Iris pigment epithelial cell (primary cell): ENCODE results near the gene ADAMTS15.

Source experiments
- DNase-seq: peaks from one replicate; pipeline ENCODE4 v3.0.0-alpha.2; 2011; ENCODE audit warnings: low read depth

The ADAMTS15 gene

DNA sequence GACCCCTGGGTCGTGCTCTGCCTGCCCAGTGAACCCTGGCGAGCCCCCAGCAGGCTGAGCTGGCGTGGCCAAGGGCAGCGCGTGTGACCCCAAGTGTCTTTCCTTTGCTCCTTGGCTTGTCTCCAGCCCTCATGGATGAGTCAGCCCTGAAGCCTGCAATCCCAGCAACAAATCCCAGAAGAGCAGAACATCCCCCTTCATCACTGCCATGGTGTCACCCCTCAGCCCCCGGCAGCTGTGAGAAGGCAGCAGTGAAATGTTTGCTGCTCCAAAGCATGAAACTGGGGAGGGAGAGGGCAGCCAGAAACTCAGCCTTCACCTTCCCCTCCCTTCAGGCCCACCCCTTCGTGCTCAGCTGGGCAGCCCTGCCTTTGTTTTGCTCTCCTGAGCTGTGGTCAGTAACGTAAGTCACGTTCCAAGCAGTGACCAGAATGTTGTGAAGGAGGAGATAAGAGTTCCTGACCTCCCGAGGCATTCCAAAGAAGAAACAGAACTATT is 29.8 kb downstream of the ADAMTS15 start:
- DNase-seq: peak; percentile 77

DNA sequence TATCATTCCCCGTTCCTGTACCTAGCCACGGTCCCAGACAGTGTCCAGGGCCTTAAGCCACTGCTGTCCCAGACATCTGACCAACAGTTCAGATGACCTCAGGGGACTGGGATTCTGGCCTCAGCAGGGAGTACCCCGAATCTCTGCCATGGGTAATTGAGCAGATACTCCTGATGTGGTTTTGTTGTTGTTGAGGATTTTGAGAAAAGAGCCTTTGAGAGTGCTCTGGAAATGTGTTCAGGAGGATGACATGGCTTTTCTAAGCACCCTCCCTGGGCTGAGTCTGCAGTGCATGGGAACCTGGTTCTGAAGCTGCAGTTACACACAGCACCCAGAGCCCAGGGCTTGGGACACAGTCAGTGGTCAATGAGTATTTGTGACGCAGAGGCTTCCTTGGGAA is 30.4 kb downstream of the ADAMTS15 start:
- DNase-seq: no peak

DNA sequence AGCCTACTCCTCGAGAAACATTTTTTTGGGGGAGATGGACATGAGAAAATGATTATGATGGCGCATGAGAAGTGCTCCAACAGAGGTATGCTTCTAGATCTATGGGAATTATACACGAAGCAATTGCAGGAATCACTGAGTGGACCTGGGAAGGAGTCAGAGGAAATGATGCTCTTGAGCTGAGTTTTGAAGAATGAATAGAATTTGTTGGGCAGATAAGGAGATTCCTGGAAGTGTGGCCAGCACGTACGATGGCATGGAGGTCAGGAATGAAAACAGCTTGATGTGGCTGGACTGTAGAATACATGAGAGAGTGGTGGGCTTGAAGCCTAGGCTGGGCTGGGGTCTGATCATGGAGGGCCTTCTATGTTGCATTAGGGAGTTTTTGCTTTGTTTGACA is 31.7 kb downstream of the ADAMTS15 start:
- peak; percentile 48 for DNase-seq

DNA sequence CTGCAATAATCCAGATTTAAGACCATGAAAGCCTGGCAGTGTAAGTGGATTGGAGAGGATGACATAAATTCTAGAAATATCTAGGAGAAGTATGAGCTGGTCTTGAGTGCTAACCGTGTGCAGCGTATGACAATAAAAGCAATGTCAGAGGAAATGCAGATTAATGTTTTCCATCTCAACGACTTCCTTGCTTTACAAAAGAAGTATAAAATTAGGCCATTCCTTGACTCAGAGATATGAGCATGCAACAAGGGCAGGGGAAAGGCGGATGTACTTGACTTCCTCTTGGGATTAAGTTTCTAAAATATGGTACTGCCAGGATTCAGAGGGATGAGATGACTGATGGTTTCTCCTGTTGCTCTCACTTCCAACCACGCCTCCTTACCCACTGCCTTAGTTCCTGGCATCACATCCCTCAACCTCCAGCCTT is 32.3 kb downstream of the ADAMTS15 start:
- peak; percentile 11 for DNase-seq

DNA sequence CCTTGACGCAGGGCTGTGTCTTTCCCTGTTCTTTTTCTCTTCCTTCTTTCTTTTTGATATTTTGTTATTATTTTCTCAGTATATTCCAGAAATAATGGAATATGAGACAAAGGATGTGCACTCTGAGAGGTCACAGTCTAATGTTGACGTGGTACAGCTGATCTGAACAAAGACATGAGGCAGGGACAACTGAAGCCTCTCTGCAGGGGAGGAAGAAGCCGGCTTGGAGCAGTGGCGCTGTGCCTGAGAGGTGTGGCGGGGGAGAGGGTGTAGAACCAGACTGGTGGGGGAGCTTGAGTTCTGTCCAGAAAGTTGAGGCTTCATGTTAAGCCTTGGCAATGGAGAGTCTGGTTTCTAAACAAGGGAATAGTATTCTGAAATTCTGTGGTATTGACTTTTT is 34.7 kb downstream of the ADAMTS15 start:
- no peak for DNase-seq

DNA sequence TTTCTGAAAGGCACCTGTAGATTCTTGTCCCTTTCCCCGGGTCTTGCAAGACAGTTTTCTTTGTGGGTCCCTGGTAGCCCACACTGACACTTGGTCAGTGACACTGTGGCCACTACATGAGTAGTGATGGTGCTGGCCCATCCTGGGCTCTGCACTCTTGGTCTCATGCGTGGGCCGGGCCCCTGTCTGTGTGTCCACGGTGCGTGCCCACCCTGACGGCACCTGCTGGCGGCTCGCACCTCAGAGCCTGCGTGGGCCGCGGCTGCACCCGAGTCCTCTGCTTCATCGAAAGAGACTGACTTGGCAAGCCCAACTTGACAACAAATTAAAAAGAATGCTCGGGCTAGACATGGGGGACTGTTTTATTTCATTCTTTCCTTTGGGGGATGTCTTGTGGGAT is 37.5 kb downstream of the ADAMTS15 start:
- no peak for DNase-seq

DNA sequence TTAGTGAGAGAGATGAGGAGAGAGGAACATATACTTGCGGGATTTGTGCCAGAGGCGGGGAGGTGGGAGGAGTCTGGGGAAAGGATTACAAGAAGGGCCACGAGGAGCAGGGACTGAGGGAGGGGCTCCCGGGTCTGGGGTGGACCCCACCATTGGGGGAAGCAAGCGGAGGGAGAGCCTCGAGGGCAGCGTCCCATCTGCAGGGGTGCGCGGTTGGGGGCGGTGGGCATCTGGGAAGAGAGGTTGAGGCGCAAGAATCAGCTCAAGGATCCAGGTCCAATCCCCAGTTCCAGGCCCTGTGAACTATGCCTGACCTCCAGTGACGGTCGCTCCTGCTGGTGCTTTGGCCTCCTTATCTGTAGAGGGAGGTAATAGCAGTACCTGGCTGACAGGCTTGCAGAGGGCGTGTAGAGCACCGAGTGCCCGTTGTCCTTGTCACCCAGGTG is 38.0 kb downstream of the ADAMTS15 start:
- DNase-seq: no peak

DNA sequence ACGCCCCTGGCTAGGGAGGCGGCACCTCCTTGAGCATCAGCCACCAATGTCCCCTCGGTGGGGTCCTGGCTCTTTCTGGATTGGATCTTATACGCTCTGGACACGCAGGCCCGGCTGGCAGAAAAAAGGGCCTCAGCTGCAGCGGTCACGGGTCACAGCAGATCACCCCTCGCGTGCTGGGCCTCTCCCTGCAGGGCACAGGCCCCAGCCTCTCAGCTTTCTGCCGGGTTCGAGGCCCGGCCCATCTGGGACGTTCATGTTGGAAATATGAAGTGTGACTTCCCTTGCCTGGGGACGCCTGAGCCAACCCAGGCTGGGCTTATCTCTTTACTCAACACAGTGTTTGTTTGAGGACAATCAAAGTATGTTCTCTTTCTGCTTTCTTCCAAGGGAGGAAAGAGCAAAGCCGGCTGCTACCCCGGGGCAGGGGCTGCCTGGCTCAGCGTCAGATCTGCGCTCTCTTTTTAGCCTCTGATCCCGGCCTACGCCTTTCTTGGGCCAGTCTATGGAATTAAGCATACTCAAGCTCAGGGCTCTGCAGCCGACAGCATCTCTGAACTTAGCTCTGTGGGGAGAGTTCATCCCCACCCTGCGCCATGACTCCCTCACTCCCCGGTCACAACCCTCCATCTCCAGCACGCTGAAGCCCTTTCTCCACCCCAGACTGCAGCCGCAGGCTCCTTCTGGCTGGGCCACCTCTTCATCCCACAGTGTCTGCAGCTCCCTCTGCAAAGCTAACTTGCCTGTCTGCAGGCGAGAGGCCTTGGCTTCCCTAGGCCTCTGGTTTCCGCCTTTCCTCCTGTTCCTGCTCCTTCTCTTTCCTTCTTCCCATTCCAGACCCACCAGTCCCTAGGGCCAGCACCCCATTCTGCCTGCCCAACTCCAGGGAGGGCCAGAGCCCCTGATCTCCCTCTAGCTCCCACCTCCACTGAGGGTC is 38.8 kb downstream of the ADAMTS15 start:
- no peak for DNase-seq

DNA sequence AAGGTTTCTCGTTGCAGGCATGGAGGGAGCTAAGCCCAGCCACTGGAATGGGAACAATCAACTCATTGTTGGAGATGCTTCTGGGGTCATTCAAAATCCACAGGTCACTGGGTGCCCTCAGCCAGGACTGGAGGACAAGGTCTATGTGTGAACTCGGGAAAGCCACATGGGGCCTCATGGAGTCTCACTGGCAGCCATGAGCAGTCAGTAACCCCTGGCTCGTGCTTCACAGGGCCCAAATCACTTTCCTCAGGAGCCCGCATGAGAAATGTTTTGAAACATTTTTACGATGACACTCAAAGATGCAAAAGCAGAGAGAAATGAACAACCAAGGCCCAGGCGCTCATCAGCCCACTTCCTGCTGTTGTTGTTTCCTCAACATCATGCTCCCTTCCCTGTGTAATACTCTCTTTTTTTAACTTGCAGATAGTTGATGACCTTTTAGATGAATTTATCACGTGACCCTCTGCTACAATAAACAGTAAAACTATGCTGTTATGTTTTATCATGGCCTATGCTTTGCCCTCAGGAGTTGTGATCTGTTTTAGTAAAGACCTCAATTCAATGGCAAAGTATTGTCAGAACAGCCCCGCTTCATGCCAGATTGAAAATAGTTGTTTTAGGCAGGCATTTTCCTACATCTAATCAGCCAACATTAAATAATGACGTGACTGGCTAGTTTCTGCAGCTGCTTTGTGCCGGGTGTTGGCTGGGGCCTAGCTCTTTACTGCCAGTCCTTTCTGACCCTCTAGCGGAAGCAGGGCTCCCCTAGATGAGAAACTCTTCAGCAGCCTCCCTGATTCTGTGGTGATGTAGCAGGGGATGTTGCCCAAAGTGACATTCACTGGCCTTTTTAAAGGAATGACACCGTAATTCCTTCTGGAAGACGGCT is 39.7 kb downstream of the ADAMTS15 start:
- DNase-seq: no peak

DNA sequence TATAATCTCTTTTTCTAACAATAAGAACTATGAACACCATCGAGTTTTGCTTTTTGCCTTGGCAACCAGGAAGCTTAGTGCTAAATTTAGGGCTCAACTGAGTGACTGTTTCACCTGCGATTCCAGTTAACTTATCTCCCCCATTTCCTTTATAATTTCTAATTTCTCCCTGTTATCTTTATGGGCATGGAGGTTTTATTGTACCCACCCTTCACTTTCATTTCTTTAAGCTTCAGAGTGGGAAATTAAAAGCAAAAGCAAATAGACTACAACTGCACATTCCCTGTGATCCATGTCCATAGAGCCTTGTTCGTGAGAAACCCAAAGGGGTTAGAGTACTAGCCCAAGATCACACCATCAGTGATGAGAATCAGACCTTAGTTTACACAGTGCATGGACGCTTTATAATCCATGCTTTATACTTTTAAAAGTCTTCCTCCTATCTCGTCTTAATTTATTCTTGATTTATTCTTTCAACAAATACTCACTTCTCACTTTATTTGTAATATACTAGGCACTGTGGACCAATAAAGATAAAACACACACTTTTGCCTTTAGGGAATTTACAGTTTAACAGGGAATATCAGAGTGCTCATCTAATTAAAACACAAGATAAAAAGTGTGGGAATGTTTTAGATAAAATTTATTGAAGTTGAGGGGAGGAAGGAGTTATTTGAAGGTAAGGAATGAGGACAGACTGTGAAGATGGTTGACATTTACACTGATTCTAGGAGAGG is 40.6 kb downstream of the ADAMTS15 start:
- no peak for DNase-seq

DNA sequence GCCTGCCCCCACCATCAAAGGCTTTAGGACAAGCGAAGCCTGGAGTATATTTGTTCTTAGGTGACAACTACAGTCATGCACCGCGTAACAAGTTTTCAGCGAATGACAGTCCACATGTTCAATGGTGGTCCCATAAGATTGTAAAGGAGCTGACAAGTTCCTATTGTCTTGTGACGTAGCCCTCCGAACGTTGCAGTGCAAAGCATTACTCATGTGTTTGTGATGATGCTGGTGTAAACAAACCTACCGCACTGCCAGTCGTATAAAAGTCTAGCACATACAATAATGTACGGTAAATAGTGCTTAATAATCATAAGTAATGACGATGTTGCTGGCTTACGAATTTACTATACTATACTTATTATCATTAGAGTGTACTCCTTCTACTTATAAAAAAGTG is 41.3 kb downstream of the ADAMTS15 start:
- DNase-seq: no peak

DNA sequence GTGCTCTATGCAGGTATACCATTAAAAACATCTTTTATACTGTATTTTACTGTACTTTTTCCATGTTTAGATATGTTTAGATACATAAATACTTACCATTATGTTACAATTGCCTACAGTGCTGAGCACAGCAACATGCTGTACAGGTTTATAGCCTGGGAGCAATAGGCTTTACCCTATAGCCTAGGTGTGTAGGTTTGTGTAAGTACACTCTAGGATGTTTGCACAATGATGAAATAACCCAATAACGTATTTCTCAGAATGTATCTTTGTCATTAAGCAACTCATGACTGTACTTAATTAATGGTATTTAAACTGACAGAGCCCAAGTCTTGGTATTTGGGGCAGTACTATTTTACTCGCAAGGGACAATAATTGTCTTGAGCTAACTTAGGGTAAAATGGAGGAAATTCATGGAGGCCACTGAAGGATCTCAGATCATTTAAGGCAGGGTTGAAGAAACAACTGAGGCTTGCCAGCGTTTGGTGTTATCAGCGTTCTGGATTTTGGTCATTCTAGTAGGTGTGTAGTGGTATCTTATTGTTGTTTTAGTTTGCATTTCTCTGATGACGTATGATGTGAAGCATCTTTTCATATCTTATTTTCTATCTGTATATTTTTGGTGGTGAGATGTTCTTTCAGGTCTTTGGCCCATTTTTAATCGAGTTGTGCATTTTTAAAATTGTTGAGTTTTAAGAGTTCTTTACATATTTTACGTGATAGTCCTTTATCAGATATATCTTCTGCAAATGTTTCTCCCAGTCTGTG is 42.4 kb downstream of the ADAMTS15 start:
- no peak for DNase-seq

DNA sequence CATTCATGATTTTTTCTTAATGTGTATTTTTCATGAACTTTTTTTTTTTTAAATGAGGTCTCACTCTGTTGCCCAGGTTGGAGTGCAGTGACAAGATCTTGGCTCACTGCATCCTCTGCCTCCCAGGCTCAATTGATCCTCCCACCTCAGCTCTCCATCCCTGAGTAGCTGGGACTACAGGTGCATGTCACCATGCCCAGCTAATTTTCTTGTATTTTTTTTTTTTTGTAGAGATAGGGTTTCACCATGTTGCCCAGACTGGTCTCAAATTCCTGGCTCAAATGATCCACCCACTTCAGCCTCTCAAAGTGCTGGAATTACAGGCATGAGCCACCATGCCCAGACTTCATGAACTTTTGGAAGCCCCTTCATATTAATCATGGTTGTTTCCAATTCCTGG is 49.7 kb downstream of the ADAMTS15 start:
- DNase-seq: no peak

DNA sequence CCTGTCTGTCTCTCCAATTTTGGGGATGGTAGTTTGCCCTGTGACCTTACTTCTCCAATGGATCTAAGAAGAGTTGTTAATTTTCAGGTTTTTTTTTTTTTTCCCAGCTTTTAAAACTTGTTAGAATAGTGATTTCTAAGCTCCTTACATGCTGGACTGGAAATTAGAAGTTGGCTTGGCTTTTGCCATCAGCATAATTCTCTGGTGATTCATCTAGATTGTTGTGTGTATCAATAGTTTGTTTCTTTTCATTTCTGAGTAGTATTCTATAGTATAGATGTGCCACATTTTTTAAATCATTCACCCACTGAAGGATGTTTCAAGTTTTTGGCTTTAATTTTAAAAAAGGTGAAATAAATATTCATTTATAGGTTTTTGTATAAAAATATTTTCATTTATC is 51.4 kb downstream of the ADAMTS15 start:
- peak; percentile 24 for DNase-seq

DNA sequence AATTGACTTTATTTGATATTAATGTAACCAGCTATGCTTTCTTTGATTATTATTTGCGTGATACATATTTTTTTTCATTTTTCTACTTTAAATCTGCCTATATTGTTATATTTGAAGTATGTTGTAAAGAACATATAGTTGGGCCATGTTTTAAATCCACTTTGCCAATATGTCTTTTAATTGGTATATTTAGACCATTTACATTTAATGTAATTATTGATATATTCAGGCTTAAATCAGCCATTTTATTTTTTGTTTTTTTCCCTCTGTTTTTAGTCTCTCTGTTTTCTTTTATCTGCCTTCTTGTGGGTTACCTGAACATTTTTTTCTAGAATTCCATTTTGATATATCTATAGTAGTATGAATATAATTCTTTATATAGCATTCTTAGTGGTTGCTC is 55.9 kb downstream of the ADAMTS15 start:
- no peak for DNase-seq

DNA sequence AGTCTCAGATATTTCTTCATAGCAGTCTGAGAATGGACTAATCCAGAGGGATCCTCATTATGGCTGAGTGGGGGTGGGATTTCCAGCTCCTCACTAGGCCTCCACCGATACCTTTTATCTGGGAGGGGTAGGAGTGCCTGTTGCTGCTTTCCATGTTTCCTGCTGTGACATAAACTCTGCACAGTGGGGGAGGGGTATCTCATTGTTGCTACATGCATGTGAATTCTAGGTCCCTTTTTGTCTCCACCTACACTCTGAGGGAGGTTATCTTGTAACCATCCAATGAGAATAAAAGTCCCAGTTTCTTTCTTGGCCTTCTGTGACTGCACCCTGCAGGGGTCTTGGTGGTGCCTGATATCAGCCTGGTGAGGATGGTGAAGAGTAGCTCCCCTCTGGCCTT is 60.5 kb downstream of the ADAMTS15 start:
- DNase-seq: no peak

DNA sequence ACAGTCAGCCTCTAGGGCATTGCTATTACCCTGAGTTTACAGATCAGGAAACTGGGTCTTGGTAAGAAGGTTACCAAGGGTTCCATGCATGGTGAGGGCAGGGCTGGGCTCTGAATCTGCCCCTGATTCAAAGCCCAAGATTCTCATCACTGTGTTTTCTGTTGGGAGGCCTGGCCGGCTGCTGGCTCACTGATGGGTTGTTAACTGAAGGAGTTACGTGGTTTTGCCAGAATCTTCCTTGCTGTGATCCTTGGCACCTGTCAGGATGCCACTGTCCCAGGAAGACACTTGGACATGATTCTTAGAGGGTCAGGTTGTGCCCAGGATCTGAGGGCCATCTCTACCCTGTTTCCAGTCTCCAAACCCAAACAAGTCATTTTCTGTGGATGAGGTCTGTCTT is 61.5 kb downstream of the ADAMTS15 start:
- DNase-seq: no peak

DNA sequence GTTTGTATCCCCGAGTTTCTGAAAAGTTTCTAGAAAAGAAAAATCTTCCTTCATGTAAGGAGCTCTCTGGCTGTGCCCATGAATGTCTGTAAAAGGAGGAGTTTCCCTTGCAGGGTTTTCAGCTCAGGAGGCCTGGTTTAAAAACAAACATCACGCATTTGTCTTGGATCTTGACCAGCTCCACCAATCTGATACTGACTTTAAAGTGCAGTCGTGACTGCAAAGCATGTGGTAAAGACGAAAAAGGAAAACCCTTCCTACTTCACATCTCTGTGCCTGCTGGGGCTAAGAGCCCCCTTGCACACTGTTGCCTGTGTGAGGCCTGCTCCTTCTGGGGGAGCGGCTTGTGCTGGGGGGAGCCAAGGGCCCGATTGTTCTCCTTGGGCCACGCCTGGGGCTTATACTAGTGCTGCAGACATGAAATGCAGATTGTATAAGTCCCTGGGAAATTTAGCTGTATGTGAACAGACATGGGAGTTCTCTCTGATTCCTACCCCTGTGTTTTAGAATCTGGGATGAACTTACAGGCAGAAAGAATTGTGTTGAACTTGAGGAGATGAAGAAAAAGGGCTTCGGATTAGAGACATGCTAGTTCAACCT is 62.1 kb downstream of the ADAMTS15 start:
- DNase-seq: peak; percentile 50

DNA sequence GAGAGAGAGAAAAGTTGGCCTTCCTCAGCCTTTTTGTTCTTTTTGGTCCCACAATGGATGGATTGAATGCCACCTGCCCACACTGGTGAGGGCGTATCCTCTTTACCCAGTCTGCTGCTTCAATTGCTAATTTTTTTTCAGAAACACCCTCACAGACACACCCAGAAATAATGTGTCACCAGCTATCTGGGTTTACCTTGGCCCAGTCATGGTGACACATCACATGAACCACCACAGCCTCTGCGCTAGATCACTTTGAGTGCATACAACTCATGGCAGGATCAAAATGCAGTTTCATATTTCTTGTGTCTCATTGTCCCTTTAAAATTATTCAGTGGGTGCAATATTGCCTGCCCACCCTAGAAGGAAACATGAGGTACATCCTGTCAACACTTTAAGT is 63.3 kb downstream of the ADAMTS15 start:
- no peak for DNase-seq

DNA sequence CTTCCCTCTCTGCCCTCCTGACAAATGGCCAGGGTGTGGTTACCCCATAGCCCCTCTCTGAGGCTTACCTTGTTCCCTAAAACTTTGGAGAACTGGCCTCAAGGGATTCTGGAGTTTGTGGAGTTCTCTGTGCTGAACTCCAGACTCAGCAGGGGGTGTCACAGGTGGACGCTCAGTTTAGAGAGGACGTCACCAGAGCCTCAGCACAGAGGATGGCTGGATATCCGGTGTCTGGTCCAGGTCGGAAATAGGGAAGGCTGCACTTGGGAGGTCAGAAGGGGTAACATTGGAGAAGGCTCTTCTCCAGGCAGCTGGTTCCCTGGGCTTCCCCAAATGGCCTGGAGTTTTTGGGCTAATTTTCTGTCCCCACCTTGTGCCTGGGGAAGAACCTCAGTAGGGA is 64.2 kb downstream of the ADAMTS15 start:
- DNase-seq: no peak

DNA sequence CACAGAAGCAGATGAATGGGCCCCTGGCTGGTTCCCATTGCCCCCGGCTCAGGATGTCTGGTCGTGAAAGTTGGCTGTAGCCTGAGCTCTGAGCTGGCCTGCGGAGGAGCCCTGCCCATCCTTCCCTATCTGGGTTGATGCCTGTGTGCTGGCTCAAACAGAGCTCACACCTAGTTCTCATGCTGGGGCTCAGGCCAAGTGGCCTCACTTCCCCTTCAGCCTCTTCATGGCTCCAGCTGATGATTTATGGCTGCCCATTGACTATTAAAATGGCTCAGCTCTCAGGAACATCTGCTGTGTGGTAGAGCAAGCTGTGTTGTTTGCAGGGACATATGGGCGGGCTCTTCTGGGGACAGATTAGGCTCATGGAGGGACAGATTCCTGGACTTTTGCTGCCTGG is 64.7 kb downstream of the ADAMTS15 start:
- no peak for DNase-seq
